Measurements from ENCODE around the gene CCDC120.

CCDC120 gene, protein sequence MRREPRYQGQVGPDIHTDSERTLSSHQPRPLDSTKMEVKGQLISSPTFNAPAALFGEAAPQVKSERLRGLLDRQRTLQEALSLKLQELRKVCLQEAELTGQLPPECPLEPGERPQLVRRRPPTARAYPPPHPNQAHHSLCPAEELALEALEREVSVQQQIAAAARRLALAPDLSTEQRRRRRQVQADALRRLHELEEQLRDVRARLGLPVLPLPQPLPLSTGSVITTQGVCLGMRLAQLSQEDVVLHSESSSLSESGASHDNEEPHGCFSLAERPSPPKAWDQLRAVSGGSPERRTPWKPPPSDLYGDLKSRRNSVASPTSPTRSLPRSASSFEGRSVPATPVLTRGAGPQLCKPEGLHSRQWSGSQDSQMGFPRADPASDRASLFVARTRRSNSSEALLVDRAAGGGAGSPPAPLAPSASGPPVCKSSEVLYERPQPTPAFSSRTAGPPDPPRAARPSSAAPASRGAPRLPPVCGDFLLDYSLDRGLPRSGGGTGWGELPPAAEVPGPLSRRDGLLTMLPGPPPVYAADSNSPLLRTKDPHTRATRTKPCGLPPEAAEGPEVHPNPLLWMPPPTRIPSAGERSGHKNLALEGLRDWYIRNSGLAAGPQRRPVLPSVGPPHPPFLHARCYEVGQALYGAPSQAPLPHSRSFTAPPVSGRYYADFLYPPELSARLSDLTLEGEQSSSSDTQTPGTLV

DNA sequence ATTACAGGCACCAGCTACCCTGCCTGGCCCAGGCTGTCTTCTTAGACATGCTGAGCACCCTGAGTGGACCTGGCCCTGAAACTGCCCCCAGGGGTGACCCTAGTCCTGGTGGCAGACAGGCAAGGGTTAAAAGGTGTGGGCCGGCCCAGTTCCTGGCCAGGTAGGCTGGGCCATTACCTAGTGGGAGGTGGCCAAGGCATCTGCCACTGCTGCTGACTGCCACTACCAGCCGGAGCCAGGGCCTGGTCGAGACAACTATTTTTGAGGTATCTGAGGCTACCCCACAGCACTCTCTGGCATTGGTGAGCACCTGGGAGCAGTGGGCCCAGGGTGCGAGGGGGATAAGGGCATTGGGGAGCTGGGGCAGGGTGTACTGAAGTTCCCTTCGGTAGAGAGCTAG is at the start of gene CCDC120:
Gene CCDC120 (plus strand): TSS at position 206 of the 400 bp plus-strand sequence. CDS start 3,043 bp downstream, outside the sequence.
- DNase-seq, result no peak

DNA sequence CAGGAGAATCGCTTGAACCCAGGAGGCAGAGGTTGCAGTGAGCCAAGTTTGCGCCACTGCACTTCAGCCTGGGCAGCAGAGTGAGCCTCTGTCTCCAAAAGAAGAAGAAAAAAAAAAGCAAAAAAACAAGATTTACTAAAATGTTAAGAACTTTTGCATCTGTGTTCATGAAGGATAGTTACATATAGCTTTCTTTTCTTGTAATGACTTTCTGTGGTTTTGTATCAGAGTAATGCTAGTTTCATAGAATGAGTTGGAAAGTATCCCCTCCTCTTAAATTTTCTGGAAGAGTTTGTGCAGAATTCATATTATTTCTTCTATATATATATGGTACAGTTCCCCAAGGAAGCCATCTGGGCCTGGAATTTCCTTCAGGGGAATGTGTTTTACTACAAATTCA is 39.7 kb upstream of the CCDC120 start:
- no peak for DNase-seq

DNA sequence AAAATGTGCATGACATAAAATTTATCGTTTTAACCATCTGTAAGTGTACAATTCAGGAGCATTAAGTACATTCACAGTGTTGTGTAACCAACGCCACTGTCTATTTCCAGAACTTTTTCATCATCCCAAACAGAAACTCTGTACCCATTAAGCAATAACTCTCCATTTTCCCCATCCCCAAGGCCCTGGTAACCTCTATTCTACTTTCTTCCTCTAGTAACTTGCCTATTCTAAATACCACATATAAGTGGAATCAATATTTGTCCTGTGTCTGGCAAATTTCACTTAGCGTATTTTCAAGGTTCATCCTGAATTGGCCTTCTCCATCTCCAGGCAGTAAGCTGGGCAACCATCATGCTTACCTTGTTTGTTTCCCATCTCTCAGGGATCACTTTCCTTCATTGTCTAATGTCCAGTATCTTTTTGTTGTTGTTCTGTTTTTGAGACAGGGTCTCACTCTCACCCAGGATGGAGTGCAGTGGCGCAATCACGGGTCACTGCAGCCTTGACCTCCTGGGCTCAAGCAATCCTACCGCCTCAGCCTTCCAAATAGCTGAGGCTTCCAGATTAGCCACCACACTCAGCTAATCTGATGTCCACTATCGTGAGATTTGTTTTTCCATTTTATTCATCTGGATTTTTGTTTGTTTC is 39.1 kb upstream of the CCDC120 start:
- DNase-seq, result no peak

DNA sequence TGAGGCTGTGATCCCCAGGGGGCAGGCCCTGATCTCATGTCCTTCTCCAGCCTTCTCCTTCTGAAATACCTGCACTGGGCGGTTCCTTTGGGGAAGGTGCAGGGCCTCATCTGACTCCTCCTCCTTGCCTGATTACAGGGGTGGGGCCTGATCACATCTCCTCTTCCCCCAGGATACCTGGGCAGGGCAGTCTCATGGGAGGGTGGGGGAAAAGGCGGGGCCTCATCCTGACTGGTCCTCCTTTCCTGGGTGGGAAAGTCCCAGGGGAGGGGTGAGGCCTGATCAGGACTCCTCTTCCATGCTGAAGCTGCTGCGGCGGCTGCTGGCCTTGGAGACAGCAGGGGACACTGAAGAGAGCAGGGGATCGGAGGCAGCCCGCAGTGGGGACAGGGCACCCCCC is 28.9 kb upstream of the CCDC120 start:
- DNase-seq, result no peak

DNA sequence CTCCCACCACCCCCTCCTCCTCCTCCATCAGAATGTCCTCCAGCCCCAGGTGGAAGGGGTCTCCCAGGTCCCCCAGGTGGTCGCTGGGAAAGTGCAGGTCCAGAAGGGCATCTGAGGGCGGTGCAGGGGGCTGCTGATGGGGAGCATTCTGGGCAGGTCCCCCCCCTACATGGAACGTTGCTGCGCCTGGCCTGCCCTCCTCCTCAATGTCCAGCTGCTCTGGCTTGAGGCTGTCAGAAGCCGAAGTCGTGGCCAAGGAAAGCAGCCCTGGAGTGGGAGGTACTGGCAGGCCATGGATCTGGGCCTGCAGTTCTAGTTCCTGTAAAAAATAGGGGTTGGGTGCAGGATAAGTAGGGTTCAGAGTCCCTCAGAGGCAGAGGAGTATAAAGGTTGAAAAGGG is 28.5 kb upstream of the CCDC120 start:
- DNase-seq, result no peak

DNA sequence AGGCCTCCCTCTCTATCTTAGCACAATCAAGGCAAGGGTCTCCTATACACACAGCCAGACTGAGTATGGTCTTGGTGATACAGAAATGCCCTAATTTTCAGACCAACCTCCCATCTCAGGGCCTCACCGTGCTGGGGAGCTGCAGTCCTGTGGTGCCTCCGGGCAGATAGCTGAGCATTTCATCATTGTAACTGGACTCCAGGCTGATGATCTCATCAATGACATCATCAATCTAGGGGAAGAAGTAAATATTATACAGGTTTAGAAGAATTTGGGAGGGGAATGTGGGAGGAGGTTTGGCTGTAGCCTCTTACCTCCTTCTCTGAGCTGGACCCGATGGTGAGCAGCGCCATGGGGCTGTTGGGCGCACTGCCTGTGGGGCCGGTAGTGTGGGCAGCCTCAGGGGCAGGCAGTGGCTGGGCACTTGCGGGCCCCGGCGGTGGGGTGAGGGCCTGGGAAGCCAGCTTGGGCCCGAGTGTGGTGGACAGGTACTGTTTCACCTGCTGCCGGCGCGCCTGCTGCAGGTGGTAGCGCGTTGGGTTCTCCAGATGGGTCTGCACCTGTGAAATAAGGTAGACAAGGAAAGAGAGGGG is 20.8 kb upstream of the CCDC120 start:
- DNase-seq, result no peak

DNA sequence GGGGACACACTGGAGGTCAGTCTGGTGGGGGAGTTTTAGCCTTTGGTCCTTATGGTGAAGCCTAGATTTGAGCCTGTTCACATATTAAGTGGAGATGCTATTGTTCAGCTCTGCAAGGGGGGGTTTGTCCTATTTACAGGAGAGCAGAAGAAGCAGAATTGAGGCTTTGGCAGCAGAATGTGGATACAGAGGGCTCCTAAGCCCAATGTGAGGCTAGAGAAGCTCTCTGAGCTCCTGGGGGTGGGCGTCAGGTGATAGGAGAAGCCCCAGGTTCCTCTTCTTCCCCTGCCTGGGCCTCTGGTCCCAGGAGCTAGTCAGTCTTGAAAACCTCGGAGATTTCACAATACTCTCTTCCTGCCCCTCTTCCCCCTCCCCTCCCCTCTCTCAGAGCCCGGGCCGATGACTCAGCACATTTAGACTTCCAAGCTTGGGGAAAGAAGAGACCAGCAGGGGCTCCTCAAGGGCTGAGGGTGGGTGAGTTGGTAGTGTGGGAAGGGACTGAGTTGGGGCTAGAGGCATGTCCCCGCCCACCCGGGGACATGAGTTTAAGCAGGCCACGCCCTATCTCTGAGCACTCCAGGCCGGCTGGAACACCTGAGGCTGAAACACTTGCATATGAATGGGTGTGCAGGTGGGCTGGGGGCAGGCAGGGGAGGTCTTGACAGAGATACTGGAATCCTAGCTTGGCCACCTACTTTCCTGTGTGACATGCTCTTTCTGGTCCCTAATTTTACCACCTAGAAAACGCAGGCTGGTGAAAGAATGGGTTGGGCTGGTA is 19.0 kb upstream of the CCDC120 start:
- DNase-seq, result peak; percentile 38

DNA sequence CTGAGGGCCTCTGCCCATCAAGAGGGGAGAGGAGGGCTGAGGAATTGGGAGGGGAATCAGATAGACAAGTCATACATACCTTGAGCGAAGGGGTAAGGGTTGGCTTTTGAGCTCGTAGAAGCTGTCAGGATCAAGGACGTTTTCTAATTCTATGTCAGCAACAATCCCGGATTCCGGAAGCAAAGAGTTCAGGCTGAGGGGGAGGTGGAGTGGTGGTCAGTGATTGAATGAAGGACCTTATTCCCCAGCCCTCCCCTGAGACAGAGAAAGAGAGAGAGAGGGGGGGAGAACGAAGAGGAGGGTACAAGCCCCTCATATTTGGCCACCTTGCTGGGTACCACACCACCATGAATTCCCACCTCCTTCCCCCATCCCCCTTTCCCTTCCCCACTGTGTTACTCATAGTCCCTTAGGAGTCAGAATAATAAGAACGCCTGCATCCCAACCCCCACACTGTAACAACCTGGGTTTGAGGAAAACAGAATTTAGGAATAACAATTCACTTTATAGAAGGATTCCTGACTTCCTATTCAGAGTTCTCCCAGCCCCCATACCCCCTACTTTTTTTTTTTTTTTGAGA is 18.3 kb upstream of the CCDC120 start:
- no peak for DNase-seq

DNA sequence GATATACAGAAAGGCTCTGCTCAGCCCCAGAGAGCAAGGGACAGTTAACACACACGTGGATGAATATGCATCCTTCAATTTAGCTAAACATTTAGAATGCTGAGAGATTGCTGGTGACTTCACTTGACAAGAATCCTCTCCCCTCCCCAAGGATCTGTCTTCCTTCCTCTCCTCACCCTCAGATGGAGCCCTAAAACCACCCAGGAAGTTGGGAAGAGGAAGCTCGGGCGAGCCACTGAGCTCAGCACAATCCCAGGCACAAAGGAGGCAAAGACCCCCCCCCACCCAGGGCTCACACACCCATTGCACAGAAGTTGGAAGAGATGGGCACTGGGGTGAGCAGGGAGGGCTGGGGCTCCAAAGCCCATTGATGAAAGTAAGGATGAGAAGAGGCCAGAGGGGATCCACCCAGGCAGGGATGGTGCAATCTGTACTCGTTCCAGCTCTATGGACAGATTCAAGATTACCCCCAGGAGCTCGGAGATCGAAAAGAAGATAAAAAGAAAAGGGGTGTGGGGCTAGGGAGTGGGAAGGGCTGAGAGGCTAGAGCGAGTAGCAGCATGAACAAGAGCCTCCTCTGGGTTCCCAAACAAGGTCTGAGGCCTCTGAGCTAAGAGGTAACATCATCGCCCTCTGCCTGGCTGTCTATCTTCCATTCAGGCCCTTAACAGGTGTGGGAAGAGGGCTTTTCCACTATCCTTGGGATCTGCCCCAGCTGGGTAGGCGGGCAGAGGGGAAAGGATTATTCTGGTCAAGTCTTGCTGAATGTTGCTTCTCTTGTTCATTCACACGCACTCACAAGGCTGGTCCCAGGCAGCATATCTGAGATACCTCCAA is 16.8 kb upstream of the CCDC120 start:
- no peak for DNase-seq

DNA sequence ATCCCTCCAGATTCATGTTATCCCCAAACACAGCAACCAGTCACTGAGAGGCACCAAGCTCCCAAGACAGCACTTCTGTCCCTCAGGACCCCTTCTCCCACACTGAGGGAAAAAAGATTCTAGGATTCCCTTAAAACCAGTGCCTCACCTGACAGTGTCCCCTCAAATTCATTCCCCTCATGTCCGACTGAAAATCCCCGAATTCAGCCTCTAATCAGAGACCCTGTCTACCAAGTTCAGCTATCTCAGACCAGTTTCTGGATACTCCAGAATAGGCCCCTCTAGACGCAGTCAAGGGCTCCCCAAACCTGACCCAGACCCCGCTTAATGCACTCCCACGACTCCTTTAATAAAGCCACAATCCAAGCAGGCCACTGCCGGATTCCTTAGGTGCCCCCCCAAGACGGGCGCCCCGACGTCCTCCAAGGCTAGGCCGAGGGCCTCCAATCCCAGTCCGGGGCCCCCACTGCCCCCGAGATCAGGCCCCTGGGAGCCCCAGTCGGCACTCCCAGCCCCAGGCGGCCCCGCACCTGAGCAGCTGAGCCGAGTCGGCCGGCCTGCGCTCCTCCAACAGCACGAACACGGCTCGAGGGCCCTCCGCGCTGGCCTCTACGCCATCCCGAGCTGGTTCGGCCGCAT is 16.1 kb upstream of the CCDC120 start:
- no peak for DNase-seq

DNA sequence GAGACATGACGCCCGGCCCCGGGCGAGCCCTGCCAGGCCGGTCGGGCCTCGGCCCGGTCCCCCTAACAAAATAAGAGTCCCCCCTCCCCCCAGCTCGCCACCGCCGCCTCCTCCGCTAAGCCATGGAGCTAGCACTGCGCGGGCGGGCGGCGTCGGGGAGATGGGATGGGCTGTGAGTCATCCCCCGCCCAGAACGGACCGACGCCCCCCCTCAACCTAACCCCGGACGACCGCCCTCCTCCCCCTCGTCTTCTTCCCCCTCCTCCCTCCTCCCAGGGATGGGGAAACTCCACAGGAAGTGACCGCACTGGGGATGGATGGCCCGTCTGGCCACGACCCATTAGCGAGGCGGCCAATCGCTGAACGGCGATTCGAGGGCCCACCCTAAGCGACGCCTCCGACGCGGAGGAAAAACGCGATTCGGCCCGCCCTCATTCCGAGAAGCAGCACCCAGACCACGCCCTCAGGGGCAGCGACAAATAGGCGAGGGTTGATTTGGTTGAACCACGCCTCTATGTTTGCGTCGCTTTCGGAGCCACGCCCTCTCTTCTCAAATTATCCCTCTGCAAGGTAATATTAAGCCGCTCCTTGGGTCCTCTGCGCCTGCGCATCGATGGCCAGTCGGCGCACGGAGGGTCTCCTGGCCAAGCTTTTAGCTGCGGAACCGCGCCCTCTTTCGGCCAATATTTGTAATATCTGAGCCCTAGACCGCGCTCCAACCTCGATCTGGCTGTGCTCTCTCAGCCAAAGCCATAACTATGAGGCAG is 15.4 kb upstream of the CCDC120 start, which contains the start of gene TFE3:
Gene TFE3 (minus strand): TSS at position 138 of the 767 bp plus-strand sequence. CDS start 131 bp downstream, at position 7.
- DNase-seq, result peak; percentile 99

DNA sequence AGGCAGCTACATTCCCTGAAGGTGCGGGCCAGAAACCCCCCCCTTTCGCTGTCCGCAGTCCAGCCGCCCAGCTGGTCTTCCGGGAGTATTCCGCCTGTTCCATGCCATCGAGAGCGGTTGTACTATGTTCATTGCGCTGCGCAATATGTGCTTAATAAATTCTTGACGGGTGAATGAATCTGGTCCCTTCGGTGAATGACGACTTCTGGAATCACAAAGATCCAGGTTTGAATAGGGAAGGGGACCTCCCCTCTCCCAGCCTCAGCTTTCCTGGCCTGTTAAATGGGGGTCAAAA is 14.9 kb upstream of the CCDC120 start:
- DNase-seq, result no peak

DNA sequence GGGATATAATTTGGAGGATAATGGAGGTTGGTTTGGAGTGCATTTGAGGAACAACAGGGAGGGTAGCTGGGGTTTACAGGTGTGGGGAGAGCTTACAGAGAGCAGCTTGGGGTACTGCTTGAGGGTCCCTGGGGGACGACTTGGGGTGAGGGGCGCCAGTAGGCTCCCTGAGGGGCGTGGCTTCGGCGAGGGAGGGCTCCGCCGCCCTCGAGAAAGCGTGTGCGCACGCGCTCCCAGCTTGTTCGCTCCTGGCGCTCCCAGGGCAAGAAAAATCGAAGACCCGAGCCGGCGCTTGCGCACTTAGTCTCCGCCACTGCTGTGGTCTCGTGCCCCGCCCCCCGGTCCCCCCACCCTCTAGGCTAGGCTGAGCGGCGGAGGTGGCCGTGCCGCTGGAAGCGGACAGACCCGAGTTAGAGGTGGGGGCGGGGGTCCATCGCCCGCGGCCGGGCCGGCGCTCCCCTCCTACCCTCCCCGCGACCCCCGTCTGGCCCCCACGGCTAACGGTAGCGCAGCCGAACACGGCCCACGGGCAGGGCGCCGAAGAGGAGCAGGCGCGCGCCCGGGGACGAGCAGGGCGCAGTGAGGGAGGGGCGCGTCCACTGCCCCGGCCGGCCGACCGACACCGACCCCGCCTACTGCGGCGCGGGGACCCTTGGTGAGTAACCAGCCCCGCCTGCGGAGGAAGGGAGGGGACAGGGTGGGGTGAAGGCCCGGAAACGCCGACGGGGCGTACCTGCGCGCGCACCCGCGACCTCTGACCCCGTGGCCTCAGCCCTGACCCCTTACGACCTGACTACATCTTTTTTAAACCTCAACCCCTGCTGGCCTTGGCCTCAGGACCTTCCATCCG is 5.4 kb upstream of the CCDC120 start:
- DNase-seq, result peak; percentile 81

DNA sequence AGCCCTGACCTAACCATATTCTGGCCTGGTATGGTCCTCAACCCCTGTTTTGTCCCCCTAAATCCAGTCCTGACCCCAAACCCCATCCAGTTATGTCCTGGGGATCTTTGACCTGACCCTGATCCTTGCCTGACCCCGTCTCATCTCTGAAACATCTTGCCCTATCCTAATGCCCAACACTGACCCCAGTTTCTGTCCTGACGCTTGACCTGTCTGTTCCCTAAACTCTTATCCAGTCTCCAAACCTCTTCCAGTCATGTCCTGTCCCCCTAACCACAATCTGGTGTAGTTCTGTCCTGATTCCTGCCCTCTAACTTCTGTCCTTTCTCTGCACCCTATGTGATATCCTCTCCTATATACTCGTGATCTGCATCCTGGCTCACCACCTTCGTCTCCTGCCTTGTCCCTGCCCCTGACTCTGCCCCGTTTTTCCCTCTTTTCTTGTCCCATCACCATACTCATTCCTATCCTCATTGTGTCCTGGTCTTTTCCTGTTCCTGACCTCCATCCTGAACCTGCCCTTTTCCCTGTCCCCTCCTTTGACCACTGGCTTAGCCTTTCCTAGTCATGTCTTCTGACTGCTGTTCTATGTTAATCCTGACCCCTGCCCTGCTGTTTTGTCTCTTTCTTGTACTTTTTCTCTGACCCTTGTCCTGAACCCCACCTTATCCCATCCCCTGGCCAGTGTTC is 4.6 kb upstream of the CCDC120 start:
- no peak for DNase-seq

DNA sequence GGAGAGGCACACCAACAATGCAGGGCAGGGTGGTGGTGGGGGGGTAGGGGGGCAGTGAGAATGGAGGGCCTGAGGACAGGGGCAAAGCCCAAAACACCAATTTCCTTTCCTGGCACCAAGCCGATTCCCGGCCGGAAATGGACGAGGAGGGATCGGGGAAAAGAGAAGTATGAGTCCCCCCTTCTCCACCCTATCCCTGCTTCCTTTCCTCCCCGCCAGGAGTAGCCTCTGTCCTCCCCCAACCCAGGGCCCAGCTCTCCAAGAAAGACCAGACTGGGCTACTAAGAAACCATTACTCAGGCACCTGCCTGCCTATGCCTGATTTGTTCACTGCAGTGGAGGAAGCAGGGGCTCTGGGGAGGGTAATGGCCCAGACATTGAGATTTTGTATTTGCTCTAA is 402 bp downstream of the CCDC120 start:
- no peak for DNase-seq

DNA sequence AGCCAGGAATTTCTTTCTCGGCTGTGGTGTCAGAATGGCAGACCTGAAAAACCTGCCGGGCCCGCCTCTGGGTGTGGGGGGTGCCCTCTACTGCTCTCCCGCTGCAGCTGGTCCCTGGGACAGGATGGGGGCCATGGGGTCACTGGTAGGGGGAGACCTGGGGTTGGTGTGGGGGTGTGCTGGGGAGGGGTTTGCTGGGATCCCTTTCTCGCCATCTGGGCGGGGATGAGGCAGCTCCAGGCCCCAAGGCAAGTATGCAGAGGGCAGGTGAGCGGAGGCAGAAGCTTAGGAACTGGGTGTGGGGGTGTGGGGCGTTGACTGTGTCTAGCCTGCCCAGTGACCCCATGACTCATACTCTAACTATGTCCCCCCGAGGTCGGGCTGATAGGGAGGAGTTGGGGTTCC is 884 bp downstream of the CCDC120 start:
- no peak for DNase-seq

DNA sequence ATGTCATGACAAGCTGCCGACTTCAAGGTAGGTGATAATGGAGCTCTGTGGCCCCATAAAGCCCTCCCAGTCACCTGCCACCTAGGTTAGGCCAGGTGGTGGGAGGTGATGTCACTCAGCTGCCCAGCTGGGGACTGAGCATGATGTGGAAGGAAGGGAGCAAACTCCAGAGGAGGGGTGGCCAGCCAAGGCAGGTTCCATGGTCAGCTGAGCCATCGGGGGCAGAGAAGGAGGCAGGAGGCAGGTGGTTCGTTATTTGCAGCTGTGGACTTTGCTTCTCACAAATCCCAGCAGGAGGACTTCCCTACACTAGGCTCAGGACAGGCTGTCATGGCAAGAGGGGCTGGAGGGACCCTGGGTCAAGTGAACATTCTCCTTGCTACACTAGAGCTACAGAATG is 2.1 kb downstream of the CCDC120 start:
- DNase-seq, result no peak

DNA sequence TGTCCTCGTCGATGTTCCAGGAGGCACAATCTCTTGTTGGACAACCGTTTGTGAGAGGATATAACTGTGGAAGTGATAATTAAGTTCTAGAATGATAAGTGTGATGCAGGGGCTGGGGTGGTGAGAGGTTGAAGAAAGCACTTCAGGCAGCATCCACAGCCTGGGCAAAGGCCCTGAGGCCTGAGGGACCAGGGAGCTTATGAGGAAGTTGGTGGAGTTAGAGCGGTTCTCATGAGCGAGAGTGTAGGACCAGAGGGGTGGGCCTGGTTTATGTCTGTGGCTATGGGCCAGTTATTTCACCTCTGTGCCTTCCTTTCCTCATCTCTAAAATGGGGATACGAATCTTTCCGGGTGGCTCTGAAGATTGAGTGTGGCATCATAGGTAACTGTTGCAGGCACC is 2.7 kb downstream of the CCDC120 start:
- no peak for DNase-seq

DNA sequence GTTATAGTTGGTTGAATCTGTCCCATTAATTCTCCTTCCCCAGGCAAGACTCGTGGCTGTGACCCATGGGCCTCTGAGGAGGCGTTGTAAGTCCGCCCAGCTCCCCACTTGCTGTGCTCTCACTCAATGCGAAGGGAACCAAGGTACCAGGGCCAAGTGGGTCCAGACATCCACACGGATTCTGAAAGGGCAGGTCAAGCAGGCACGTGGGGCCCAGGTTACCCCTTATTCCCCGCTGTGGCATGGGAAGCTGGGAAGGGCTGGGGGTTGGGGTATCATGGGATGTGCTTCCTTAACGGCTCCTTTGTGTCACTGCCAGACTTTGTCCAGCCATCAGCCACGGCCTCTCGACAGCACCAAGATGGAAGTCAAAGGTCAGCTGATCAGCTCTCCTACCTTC is 3.1 kb downstream of the CCDC120 start:
- DNase-seq, result no peak
